ENCODE results near the gene TOP3A.

Gene TOP3A

GRCh38 chr17:18247613-18248001 lies 67.2 kb downstream of the TOP3A start:
- peak overlapping the region; percentile 48 for H3K27ac ChIP-seq (ENCODE audit: poor library complexity, severe bottlenecking)
- H3K4me3 ChIP-seq (ENCODE audit: severe bottlenecking), result no peak overlapping the region
- H3K36me3 ChIP-seq (ENCODE audit: low read depth), result peaks cover 76% of the 10 kb centered on the region
- H3K4me1 ChIP-seq (ENCODE audit: insufficient read depth, poor library complexity, severe bottlenecking), result peaks cover 4% of the 10 kb centered on the region
- ATAC-seq (ENCODE audit: low read depth) (no peak), DNase-seq (ENCODE audit: low spot score) (no peak)
- TF ChIP-seq CTCF (IDR thresholded peaks at IDR 0.05; ENCODE audit: poor library complexity, severe bottlenecking), result no peak
- no peaks in the 10 kb centered on the region for H3K9me3 ChIP-seq (ENCODE audit: severe bottlenecking)
- no peaks in the 10 kb centered on the region for H3K27me3 ChIP-seq (ENCODE audit: insufficient read depth, poor library complexity, severe bottlenecking)

- Histone ChIP-seq H3K4me1 (ENCODE audit: insufficient read depth, poor library complexity, severe bottlenecking) (peaks cover 4% of the 10 kb centered on the region), H3K27ac (ENCODE audit: poor library complexity, severe bottlenecking) (peak overlapping the region; percentile 48), H3K36me3 (ENCODE audit: low read depth) (peaks cover 70% of the 10 kb centered on the region), H3K27me3 (ENCODE audit: insufficient read depth, poor library complexity, severe bottlenecking) (no peaks in the 10 kb centered on the region), H3K9me3 (ENCODE audit: severe bottlenecking) (no peaks in the 10 kb centered on the region), H3K4me3 (ENCODE audit: severe bottlenecking) (peak overlapping the region; percentile 19)
- peak; percentile 75 for ATAC-seq (ENCODE audit: low read depth)
- DNase-seq (ENCODE audit: low spot score), result peak; percentile 94
- TF ChIP-seq CTCF (IDR thresholded peaks at IDR 0.05; ENCODE audit: poor library complexity, severe bottlenecking), result no peak
Observed at GRCh38 chr17:18246880-18247612, 67.7 kb downstream of the TOP3A start.

- no peak for TF ChIP-seq CTCF (IDR thresholded peaks at IDR 0.05; ENCODE audit: poor library complexity, severe bottlenecking)
- Histone ChIP-seq H3K4me3 (ENCODE audit: severe bottlenecking) (no peak overlapping the region), H3K36me3 (ENCODE audit: low read depth) (peaks cover 62% of the 10 kb centered on the region), H3K27me3 (ENCODE audit: insufficient read depth, poor library complexity, severe bottlenecking) (no peaks in the 10 kb centered on the region), H3K9me3 (ENCODE audit: severe bottlenecking) (no peaks in the 10 kb centered on the region), H3K27ac (ENCODE audit: poor library complexity, severe bottlenecking) (peak overlapping the region; percentile 48), H3K4me1 (ENCODE audit: insufficient read depth, poor library complexity, severe bottlenecking) (peaks cover 4% of the 10 kb centered on the region)
- no peak for ATAC-seq (ENCODE audit: low read depth)
- no peak for DNase-seq (ENCODE audit: low spot score)
Observed at GRCh38 chr17:18246109-18246725, 68.6 kb downstream of the TOP3A start.

- ATAC-seq (ENCODE audit: low read depth), result no peak
- peaks cover 52% of the 10 kb centered on the region for H3K36me3 ChIP-seq (ENCODE audit: low read depth)
- peaks cover 4% of the 10 kb centered on the region for H3K4me1 ChIP-seq (ENCODE audit: insufficient read depth, poor library complexity, severe bottlenecking)
- no peaks in the 10 kb centered on the region for H3K9me3 ChIP-seq (ENCODE audit: severe bottlenecking)
- H3K4me3 ChIP-seq (ENCODE audit: severe bottlenecking), result no peak overlapping the region
- no peak overlapping the region for H3K27ac ChIP-seq (ENCODE audit: poor library complexity, severe bottlenecking)
- TF ChIP-seq CTCF (IDR thresholded peaks at IDR 0.05; ENCODE audit: poor library complexity, severe bottlenecking), result no peak
- no peak for DNase-seq (ENCODE audit: low spot score)
- no peaks in the 10 kb centered on the region for H3K27me3 ChIP-seq (ENCODE audit: insufficient read depth, poor library complexity, severe bottlenecking)
Observed at GRCh38 chr17:18245038-18245776, 69.6 kb downstream of the TOP3A start.

Measured in RWPE2 (cell line).